ENCODE measurements around the gene ZNF391.
"Not testable (repeated sequence)": the region's sequence is repeated elsewhere in the genome, so short reads cannot be mapped to it uniquely, and the experiment has no call there.

The ZNF391 gene

GRCh38 chr6:27388293-27389197 is at the start of gene ZNF391:
TSS of gene ZNF391 (plus strand) at chr6:27388759. CDS start at chr6:27400371, 11,612 bp downstream.
- peak; percentile 67 to 68 for DNase-seq (ENCODE audit: low read depth in 1 of 2, low spot score in 1 of 2)

GRCh38 chr6:27352850-27353249 is 35.7 kb upstream of the ZNF391 start:
- in situ Hi-C loops (cut with HindIII; ENCODE audit: low pct_unique_long_range_greater_than_20kb, low sequenced_read_pairs): no loop called here
- no peak for DNase-seq (ENCODE audit: low read depth in 1 of 2, low spot score in 1 of 2)
- no peak for TF ChIP-seq JUND (IDR thresholded peaks at IDR 0.05; ENCODE audit: low read depth)

More at GRCh38 chr6:27388293-27389197, at the start of gene ZNF391:
- in situ Hi-C loops (cut with HindIII; ENCODE audit: low pct_unique_long_range_greater_than_20kb, low sequenced_read_pairs): no loop called here
- TF ChIP-seq JUND (IDR thresholded peaks at IDR 0.05; ENCODE audit: low read depth): no peak

DNA sequence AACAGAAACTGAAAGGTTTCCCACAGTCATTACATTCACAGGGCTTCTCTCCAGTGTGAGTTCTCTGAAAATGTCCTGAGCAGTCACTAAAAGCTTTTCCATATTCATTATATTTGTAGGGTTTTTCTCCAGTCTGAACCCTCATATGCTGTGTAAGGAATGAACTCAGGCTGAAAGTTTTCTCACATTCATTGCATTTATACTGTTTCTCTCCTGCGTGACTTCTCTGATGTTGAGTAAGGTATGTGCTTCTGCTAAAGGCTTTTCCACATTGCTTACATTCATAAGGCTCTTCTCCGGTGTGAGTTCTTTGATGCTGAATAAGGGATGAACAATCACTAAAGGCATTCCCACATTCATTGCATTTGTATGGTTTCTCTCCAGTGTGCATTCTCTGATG is 29.8 kb upstream of the ZNF391 start:
- TF ChIP-seq JUND (IDR thresholded peaks at IDR 0.05; ENCODE audit: low read depth): no peak
- DNase-seq (ENCODE audit: low read depth in 1 of 2, low spot score in 1 of 2): no peak
- in situ Hi-C loops (cut with HindIII; ENCODE audit: low pct_unique_long_range_greater_than_20kb, low sequenced_read_pairs): no loop called here

DNA sequence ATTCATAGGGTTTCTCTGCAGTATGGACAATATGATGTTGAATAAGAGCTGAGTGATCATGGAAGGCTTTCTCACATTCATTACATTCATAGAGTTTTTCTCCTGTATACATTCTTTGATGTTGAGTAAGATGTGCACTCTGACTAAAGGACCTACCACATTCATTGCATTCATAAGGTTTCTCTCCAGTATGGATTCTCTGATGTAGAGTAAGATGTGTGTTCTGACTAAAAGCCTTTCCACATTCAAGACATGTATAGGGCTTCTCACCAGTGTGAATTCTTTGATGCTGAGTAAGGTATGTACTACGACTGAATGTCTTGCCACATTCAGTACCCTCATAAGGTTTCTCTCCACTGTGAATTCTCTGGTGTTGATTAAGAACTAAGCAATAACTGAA is 29.3 kb upstream of the ZNF391 start:
- no peak for DNase-seq (ENCODE audit: low read depth in 1 of 2, low spot score in 1 of 2)
- in situ Hi-C loops (cut with HindIII; ENCODE audit: low pct_unique_long_range_greater_than_20kb, low sequenced_read_pairs): no loop called here
- TF ChIP-seq JUND (IDR thresholded peaks at IDR 0.05; ENCODE audit: low read depth): no peak

GRCh38 chr6:27368202-27368601 is 20.4 kb upstream of the ZNF391 start:
- no peak for DNase-seq (ENCODE audit: low read depth in 1 of 2, low spot score in 1 of 2)
- no peak for TF ChIP-seq JUND (IDR thresholded peaks at IDR 0.05; ENCODE audit: low read depth)
- in situ Hi-C loops (cut with HindIII; ENCODE audit: low pct_unique_long_range_greater_than_20kb, low sequenced_read_pairs): no loop called here

GRCh38 chr6:27370391-27370790 is 18.2 kb upstream of the ZNF391 start:
- no peak for TF ChIP-seq JUND (IDR thresholded peaks at IDR 0.05; ENCODE audit: low read depth)
- DNase-seq (ENCODE audit: low read depth in 1 of 2, low spot score in 1 of 2): peak; percentile 20 to 89
- in situ Hi-C loops (cut with HindIII; ENCODE audit: low pct_unique_long_range_greater_than_20kb, low sequenced_read_pairs): no loop called here

GRCh38 chr6:27374824-27375612 is 13.5 kb upstream of the ZNF391 start:
- in situ Hi-C loops (cut with HindIII; ENCODE audit: low pct_unique_long_range_greater_than_20kb, low sequenced_read_pairs): no loop called here
- DNase-seq (ENCODE audit: low read depth in 1 of 2, low spot score in 1 of 2): peak; percentile 54 to 83

GRCh38 chr6:27375613-27376079 is 12.9 kb upstream of the ZNF391 start:
- in situ Hi-C loops (cut with HindIII; ENCODE audit: low pct_unique_long_range_greater_than_20kb, low sequenced_read_pairs): no loop called here
- DNase-seq (ENCODE audit: low read depth in 1 of 2, low spot score in 1 of 2): peak in 1 of 2 experiments; percentile 38
- TF ChIP-seq JUND (IDR thresholded peaks at IDR 0.05; ENCODE audit: low read depth): no peak

More at GRCh38 chr6:27374824-27375612, 13.5 kb upstream of the ZNF391 start:
- TF ChIP-seq JUND (IDR thresholded peaks at IDR 0.05; ENCODE audit: low read depth): no peak

DNA sequence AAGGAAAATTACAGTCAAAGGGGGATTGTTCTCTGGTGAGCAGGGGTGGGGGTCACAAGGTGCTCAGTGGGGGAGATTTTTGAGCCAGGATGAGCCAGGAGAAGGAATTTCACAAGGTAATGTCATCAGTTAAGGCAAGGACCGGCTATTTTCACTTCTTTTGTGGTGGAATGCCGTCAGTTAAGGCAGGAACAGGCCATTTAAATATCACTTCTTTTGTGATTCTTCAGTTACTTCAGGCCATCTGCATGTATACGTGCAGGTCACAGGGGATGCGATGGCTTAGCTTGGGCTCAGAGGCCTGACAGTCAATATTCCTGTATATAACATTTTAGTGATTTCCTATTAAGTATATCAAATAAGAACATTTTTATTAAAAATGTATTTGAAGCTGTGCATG is 10.2 kb upstream of the ZNF391 start:
- DNase-seq (ENCODE audit: low read depth in 1 of 2, low spot score in 1 of 2); in situ Hi-C loops (cut with HindIII; ENCODE audit: low pct_unique_long_range_greater_than_20kb, low sequenced_read_pairs): not testable (repeated sequence)

- in situ Hi-C loops (cut with HindIII; ENCODE audit: low pct_unique_long_range_greater_than_20kb, low sequenced_read_pairs); DNase-seq (ENCODE audit: low read depth in 1 of 2, low spot score in 1 of 2): not testable (repeated sequence)
These were observed 7.6 kb upstream of the ZNF391 start for GRCh38 chr6:27381001-27381400.

DNA sequence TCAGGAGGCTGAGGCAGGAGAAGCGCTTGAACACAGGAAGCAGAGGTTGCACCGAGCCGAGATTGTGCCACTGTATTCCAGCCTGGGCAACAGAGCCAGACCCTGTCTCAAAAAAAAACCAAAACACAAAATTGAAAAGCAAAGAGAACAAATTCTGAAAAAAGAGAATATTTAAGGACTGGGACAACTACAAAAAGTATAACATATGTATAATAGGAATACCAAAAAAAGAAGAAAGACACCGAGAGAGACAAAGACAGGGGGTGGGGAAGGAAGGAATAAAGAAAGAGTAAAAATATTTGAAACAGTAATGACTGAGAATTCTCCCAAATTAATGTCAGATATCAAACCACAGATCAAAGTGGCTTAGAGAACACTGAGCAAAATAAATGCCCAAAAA is 5.5 kb upstream of the ZNF391 start:
- in situ Hi-C loops (cut with HindIII; ENCODE audit: low pct_unique_long_range_greater_than_20kb, low sequenced_read_pairs): no loop called here
- no peak for DNase-seq (ENCODE audit: low read depth in 1 of 2, low spot score in 1 of 2)
- TF ChIP-seq JUND (IDR thresholded peaks at IDR 0.05; ENCODE audit: low read depth): no peak

- in situ Hi-C loops (cut with HindIII; ENCODE audit: low pct_unique_long_range_greater_than_20kb, low sequenced_read_pairs): no loop called here
- TF ChIP-seq JUND (IDR thresholded peaks at IDR 0.05; ENCODE audit: low read depth): no peak
- no peak for DNase-seq (ENCODE audit: low read depth in 1 of 2, low spot score in 1 of 2)
These were observed 5.1 kb upstream of the ZNF391 start for GRCh38 chr6:27383481-27383880.

GRCh38 chr6:27392623-27393022 is 4.1 kb downstream of the ZNF391 start:
- DNase-seq (ENCODE audit: low read depth in 1 of 2, low spot score in 1 of 2): no peak
- in situ Hi-C loops (cut with HindIII; ENCODE audit: low pct_unique_long_range_greater_than_20kb, low sequenced_read_pairs): no loop called here
- no peak for TF ChIP-seq JUND (IDR thresholded peaks at IDR 0.05; ENCODE audit: low read depth)

Data from T47D (cell line).